ENCODE results near the gene DIRAS1.
A peak's percentile ranks its signal among the peaks of the same experiment; 100 is the strongest.

Gene DIRAS1

GRCh38 chr19:2720777-2721569, at the start of gene DIRAS1:
TSS of gene DIRAS1 (minus strand) at chr19:2721372. CDS start at chr19:2717806, 3,566 bp downstream.
- no peak for DNase-seq

GRCh38 chr19:2770055-2771013, 49.2 kb upstream of the DIRAS1 start:
- DNase-seq = peak; percentile 20

GRCh38 chr19:2769218-2769617, 48.0 kb upstream of the DIRAS1 start:
- no peak for DNase-seq

GRCh38 chr19:2768365-2769132, 47.4 kb upstream of the DIRAS1 start:
- DNase-seq = no peak

GRCh38 chr19:2767688-2768087, 46.5 kb upstream of the DIRAS1 start:
- no peak for DNase-seq

- no peak for DNase-seq
Measured at GRCh38 chr19:2766594-2767372, 45.6 kb upstream of the DIRAS1 start.

GRCh38 chr19:2765376-2765775, 44.2 kb upstream of the DIRAS1 start:
- no peak for DNase-seq

- no peak for DNase-seq
Measured at GRCh38 chr19:2764945-2765344, 43.8 kb upstream of the DIRAS1 start.

GRCh38 chr19:2763687-2764086, 42.5 kb upstream of the DIRAS1 start:
- DNase-seq = no peak

GRCh38 chr19:2762783-2763496, 41.8 kb upstream of the DIRAS1 start:
- DNase-seq = no peak

GRCh38 chr19:2761876-2762782, 41.0 kb upstream of the DIRAS1 start:
- DNase-seq = no peak

- no peak for DNase-seq
Measured at GRCh38 chr19:2761309-2761677, 40.1 kb upstream of the DIRAS1 start.

GRCh38 chr19:2759965-2760364, 38.8 kb upstream of the DIRAS1 start:
- DNase-seq = no peak

- no peak for DNase-seq
Measured at GRCh38 chr19:2759362-2759761, 38.2 kb upstream of the DIRAS1 start.

GRCh38 chr19:2758601-2759313, 37.6 kb upstream of the DIRAS1 start:
- no peak for DNase-seq

- no peak for DNase-seq
Measured at GRCh38 chr19:2756921-2757881, 36.0 kb upstream of the DIRAS1 start.

GRCh38 chr19:2756477-2756876, 35.3 kb upstream of the DIRAS1 start:
- no peak for DNase-seq

GRCh38 chr19:2755811-2756210, 34.6 kb upstream of the DIRAS1 start:
- no peak for DNase-seq

GRCh38 chr19:2755448-2755705, 34.2 kb upstream of the DIRAS1 start:
- DNase-seq = no peak
